ENCODE data around the gene ITPRIPL2. TPM values are rescaled to one million over a fixed set of nuclear protein-coding genes. Genes with fewer than 3 reads are reported as not detected.

Gene ITPRIPL2
- total and polyA plus RNA-seq, 2 of the 13 experiments (the other 11 are each of a cell fraction or from before 2014, with no cell fraction given) = 5.9 to 12.6 TPM

DNA sequence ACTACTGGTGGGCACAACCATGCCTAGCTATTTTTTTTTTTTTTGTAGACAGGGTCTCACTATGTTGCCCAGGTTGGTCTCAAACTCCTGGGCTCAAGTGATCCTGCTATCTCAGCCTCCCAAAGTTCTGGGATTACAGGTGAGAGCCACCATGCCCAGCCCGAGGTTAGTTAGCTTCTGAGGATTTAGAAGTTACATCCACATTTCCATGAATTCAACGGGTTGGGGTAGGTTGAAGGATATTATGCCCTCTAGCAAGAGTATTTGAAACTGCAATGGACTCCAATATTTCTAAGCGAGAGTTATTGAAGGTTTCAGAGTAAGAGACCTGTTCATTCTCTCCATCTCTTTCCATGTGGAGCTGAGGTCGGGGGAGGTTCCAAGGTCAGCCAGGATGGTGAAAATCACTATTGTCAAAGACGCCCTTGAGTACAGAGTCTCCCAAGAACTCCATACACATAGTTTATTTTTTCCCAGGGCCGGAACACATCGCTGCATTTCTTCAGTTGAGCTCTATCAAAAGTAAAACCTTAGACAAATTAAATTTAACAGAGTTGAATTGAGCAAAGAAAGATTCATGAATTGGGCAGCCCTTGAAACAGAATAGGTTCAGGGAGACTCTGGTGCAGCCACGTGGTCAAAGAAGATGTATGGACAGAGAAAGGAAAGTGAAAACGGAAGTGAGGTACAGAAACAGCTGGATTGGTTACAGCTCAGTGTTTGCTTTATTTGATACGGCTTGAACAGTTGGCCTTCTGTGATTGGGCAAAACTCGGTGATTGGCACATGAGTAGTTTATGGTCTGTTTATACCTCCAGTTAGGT lies 19.0 kb upstream of the ITPRIPL2 start (continued):
- TF ChIP-seq KLF16 (CRISPR knock-in tag; IDR thresholded peaks at IDR 0.05) (peak in 1 of 2 experiments; percentile 68; a peak in 2 of 4 replicates), SRF (IDR thresholded peaks at IDR 0.05; ENCODE audit: low read depth, low read length) (peak; percentile 27; the same call in 1 of the 2 replicates), ZNF180 (CRISPR knock-in tag; IDR thresholded peaks at IDR 0.05; ENCODE audit: borderline replicate concordance, low read depth) (no peak), KMT2B (CRISPR knock-in tag; IDR thresholded peaks at IDR 0.05) (no peak), ATF1 (CRISPR knock-in tag; IDR thresholded peaks at IDR 0.05) (no peak), SP2 (CRISPR knock-in tag; IDR thresholded peaks at IDR 0.05) (peak; percentile 59), ZNF550 (CRISPR knock-in tag; IDR thresholded peaks at IDR 0.05; ENCODE audit: borderline replicate concordance) (no peak), ONECUT2 (CRISPR knock-in tag; IDR thresholded peaks at IDR 0.05) (no peak), NFYC (CRISPR knock-in tag; IDR thresholded peaks at IDR 0.05) (peak; percentile 84), MEIS1 (CRISPR knock-in tag; IDR thresholded peaks at IDR 0.05; ENCODE audit: borderline replicate concordance) (no peak)
- TF ChIP-seq, protein P1, sequence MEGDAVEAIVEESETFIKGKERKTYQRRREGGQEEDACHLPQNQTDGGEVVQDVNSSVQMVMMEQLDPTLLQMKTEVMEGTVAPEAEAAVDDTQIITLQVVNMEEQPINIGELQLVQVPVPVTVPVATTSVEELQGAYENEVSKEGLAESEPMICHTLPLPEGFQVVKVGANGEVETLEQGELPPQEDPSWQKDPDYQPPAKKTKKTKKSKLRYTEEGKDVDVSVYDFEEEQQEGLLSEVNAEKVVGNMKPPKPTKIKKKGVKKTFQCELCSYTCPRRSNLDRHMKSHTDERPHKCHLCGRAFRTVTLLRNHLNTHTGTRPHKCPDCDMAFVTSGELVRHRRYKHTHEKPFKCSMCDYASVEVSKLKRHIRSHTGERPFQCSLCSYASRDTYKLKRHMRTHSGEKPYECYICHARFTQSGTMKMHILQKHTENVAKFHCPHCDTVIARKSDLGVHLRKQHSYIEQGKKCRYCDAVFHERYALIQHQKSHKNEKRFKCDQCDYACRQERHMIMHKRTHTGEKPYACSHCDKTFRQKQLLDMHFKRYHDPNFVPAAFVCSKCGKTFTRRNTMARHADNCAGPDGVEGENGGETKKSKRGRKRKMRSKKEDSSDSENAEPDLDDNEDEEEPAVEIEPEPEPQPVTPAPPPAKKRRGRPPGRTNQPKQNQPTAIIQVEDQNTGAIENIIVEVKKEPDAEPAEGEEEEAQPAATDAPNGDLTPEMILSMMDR (CRISPR knock-in tag; IDR thresholded peaks at IDR 0.05) = peak; percentile 45
- TF ChIP-seq, protein P2, sequence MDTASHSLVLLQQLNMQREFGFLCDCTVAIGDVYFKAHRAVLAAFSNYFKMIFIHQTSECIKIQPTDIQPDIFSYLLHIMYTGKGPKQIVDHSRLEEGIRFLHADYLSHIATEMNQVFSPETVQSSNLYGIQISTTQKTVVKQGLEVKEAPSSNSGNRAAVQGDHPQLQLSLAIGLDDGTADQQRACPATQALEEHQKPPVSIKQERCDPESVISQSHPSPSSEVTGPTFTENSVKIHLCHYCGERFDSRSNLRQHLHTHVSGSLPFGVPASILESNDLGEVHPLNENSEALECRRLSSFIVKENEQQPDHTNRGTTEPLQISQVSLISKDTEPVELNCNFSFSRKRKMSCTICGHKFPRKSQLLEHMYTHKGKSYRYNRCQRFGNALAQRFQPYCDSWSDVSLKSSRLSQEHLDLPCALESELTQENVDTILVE (CRISPR knock-in tag; IDR thresholded peaks at IDR 0.05) = peak; percentile 44; the same call in 1 of the 2 replicates
- TF ChIP-seq, protein P3, sequence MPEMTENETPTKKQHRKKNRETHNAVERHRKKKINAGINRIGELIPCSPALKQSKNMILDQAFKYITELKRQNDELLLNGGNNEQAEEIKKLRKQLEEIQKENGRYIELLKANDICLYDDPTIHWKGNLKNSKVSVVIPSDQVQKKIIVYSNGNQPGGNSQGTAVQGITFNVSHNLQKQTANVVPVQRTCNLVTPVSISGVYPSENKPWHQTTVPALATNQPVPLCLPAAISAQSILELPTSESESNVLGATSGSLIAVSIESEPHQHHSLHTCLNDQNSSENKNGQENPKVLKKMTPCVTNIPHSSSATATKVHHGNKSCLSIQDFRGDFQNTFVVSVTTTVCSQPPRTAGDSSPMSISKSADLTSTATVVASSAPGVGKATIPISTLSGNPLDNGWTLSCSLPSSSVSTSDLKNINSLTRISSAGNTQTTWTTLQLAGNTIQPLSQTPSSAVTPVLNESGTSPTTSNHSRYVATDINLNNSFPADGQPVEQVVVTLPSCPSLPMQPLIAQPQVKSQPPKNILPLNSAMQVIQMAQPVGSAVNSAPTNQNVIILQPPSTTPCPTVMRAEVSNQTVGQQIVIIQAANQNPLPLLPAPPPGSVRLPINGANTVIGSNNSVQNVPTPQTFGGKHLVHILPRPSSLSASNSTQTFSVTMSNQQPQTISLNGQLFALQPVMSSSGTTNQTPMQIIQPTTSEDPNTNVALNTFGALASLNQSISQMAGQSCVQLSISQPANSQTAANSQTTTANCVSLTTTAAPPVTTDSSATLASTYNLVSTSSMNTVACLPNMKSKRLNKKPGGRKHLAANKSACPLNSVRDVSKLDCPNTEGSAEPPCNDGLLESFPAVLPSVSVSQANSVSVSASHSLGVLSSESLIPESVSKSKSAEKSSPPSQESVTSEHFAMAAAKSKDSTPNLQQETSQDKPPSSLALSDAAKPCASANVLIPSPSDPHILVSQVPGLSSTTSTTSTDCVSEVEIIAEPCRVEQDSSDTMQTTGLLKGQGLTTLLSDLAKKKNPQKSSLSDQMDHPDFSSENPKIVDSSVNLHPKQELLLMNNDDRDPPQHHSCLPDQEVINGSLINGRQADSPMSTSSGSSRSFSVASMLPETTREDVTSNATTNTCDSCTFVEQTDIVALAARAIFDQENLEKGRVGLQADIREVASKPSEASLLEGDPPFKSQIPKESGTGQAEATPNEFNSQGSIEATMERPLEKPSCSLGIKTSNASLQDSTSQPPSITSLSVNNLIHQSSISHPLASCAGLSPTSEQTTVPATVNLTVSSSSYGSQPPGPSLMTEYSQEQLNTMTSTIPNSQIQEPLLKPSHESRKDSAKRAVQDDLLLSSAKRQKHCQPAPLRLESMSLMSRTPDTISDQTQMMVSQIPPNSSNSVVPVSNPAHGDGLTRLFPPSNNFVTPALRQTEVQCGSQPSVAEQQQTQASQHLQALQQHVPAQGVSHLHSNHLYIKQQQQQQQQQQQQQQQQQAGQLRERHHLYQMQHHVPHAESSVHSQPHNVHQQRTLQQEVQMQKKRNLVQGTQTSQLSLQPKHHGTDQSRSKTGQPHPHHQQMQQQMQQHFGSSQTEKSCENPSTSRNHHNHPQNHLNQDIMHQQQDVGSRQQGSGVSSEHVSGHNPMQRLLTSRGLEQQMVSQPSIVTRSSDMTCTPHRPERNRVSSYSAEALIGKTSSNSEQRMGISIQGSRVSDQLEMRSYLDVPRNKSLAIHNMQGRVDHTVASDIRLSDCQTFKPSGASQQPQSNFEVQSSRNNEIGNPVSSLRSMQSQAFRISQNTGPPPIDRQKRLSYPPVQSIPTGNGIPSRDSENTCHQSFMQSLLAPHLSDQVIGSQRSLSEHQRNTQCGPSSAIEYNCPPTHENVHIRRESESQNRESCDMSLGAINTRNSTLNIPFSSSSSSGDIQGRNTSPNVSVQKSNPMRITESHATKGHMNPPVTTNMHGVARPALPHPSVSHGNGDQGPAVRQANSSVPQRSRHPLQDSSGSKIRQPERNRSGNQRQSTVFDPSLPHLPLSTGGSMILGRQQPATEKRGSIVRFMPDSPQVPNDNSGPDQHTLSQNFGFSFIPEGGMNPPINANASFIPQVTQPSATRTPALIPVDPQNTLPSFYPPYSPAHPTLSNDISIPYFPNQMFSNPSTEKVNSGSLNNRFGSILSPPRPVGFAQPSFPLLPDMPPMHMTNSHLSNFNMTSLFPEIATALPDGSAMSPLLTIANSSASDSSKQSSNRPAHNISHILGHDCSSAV (CRISPR knock-in tag; IDR thresholded peaks at IDR 0.05; ENCODE audit: borderline replicate concordance) = no peak
- TF ChIP-seq, protein P4, sequence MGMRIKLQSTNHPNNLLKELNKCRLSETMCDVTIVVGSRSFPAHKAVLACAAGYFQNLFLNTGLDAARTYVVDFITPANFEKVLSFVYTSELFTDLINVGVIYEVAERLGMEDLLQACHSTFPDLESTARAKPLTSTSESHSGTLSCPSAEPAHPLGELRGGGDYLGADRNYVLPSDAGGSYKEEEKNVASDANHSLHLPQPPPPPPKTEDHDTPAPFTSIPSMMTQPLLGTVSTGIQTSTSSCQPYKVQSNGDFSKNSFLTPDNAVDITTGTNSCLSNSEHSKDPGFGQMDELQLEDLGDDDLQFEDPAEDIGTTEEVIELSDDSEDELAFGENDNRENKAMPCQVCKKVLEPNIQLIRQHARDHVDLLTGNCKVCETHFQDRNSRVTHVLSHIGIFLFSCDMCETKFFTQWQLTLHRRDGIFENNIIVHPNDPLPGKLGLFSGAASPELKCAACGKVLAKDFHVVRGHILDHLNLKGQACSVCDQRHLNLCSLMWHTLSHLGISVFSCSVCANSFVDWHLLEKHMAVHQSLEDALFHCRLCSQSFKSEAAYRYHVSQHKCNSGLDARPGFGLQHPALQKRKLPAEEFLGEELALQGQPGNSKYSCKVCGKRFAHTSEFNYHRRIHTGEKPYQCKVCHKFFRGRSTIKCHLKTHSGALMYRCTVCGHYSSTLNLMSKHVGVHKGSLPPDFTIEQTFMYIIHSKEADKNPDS (CRISPR knock-in tag; IDR thresholded peaks at IDR 0.05) = 0 out of 2 replicates have a peak, but pooled peaks have one; percentile 37

All from HepG2 (cell line).